Fibroblast of skin of left quadriceps (primary cell): ENCODE data around the gene WNT9A.

Source experiments
- DNase-seq, 2 experiments: peaks; one replicate each; pipeline ENCODE4 v3.0.0-alpha.2; 2013; ENCODE audit warnings: low read depth in 2 of 2

The WNT9A gene

GRCh38 chr1:227897704-227898438 lies 49.9 kb downstream of the WNT9A start:
- DNase-seq, result no peak

GRCh38 chr1:227896710-227897655 lies 50.7 kb downstream of the WNT9A start:
- no peak for DNase-seq

DNA sequence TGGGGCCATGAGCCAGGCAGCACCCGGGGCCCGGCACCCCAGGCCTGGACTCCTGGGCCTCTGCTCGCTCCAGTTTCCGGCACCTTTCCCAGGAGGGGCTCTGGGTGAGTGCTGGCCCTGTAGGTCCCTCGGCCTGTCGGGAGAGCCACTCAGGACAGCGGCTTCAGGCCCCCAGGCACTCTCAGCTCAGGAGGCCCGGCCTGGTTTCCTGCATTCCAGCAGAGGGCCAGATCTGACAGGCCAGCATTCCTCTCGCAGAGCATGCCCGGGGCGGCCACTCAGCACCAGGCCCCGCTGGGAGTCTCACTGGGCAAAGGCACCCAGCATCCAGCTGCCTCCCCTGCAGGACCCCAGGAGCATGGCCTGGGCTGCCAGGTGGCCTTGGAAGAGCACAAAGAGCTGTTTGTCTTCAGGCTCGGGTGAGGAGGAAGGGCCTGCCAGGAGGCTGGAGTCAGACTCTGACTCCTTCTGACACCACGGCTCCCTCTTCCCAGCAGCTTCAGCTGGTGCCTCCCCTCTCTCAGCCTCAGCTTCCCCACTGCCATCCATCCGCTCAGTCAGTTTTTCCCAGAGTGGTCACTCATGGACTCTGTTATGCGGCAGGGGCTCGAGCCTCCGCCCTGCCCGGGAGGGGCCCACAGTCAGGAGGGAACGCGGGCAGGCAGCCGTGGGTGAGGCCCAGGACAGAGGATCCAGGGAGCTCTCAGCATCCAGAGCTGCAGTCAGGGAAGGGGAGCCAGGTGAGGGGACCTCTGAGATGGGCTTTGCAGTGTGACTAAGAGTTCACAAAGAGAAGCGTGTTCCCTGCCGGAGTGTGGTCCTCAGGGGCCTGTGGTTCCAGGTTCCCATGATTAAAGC lies 51.7 kb downstream of the WNT9A start:
- no peak for DNase-seq

DNA sequence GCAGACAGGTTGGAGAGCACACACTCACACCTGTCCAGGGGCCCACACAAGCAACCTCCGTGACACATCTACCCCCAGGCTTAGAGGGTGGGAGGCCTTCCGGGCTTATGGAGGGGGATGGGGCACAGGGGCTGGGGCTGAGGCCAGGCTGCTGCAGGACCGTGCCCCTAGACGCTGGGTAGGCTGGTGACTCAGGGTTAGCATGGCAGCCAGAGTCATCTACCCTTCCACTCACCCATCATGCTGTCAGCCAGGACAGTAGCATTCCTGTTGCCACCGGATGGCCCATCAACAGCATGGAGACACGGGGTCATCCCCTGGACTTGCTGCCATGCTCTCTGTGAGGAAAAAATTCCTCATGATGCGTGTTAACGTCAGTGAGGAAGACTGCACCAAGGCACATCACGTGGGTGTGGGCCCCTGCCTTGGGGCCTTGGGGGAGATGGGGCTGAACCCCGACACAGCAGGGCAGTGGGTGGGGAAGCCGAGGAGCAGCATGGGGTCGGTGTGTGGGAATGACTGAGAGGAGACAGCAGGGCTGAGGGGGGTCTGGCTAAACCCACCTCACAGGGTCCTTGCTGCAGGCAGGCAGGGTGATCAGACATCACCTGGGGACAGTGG lies 52.8 kb downstream of the WNT9A start:
- DNase-seq, result no peak

- DNase-seq, result no peak
Observed at GRCh38 chr1:227893949-227894721, 53.6 kb downstream of the WNT9A start.

DNA sequence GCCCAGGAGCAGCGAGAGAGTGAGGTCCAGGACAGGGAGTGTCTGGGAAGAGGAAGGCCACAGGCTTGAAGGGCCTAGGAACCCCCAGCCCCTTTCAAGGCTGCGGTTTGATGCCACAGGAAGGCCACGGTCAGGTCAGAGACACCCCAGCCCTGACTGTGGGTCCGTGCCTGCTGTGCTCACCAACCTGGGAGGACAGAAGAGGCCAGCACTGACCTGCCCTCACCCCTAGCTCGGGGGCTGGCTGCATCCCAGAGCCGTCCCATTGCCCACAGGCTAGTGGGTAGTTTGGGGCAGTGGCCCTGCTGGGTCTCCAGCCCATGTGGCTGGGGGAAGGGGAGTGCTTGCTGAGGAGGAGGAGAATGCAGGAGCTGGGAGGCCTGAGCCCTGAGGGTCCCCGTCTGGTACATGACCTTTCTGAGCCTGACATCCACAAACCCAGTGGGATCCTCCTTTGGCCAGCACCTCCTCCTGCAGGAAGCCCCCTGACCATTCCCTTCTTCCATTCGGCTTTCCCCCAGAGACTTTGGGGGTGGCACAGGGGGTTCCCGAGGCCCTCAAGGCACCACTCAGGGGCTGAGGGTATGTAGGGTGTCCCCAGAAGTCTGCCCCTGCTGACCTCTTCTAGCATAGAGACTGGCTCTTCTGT lies 54.3 kb downstream of the WNT9A start:
- DNase-seq, result no peak

DNA sequence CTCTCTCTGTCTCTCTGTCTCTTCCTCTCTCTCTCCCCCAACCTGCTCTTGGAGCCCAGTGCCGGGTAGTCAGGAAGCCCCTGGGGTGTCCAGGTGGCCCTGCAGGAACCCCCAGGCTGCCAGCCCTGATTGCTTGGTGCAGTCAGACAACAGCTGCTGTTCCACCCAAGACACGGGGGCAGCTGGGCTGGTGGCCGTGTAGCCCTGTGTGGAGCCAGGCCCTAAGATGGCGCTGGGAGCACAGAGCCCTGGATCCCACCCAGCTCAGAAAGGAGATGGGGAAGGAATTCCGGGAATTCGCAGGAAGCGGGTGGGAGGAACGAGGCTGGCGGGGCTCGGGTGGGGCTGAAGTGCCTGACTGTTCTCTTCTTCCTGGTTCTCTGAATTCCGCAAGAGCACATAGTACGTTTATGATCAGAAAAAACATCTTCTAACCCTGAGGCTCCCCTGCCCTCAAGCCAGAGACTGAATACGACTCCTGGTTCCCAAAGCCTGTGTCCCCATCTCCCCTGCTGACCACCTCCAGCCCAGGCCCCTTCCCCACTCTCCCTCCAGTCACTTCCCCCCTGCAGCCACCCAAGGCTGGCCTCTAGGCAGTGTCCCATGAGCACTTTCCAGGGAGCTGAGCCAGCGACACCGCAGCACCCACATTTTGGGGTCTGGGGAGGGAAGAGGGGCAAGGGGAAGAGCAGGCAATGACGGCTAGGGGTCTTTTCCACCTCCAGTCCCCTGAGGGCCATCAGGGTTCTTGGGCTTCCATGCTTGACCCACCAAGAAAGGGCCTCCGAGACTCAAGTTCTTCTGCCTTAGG lies 55.0 kb downstream of the WNT9A start:
- peak in 1 of 2 experiments; percentile 17 for DNase-seq

DNA sequence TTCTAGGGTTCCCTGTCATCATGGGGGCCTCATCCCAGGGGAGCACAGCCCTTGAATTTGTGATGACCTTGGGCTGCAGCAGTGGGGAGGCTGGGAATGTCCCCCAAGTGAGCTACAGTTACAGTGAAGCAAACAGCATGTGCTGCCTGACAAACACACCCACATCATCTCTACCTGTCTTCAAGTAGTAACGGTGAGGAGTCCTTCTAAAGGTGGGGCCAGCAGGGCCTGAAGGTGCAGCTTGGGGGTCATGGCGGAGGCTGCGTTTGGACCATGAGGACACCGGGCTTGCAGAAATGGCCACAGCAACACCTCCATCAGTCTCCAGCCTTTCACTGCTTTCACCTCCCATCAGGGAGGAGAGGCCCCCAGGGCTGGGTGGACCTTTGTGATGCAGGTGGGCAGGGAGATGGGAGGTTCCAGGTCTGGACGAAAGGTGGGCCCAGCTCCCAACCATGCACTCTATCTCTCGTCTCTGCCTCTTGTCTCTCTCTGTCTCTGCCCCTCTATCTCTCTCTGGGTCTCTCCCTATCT lies 55.7 kb downstream of the WNT9A start:
- DNase-seq, result no peak

DNA sequence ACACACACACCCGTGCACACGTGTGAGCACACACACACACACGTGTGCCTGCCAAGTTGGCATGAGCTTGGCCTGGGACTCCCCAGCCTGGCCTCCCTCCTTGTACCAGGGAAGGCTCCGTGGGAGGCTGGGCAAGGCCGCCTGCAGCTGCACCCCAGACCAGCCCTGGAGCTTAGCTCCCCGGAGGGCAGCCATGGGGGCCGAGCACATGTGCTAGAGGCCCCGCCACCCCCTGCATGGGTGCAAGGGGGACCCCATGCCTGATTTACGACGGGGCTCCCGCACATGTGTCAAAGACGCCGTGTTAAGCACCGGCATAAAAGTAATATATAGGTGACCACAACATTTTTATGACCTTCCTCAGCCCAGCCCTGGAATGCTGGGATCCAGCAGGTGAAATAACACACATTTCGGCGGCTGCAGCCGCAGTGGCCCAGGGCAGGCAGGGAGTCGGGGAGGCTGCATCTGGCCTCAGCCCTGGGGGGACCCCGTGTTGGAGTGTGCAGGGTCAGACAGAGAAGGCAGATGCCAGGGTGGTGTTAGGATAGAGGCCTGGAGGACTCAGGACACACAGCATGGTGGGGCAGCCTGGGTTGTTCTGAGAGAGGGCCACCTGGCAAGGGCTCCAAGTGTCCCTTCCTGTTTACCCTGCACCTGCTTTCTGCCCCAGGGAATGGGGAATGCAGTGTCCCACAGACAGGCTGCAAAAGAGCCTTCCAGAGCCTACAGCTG lies 56.3 kb downstream of the WNT9A start:
- no peak for DNase-seq

DNA sequence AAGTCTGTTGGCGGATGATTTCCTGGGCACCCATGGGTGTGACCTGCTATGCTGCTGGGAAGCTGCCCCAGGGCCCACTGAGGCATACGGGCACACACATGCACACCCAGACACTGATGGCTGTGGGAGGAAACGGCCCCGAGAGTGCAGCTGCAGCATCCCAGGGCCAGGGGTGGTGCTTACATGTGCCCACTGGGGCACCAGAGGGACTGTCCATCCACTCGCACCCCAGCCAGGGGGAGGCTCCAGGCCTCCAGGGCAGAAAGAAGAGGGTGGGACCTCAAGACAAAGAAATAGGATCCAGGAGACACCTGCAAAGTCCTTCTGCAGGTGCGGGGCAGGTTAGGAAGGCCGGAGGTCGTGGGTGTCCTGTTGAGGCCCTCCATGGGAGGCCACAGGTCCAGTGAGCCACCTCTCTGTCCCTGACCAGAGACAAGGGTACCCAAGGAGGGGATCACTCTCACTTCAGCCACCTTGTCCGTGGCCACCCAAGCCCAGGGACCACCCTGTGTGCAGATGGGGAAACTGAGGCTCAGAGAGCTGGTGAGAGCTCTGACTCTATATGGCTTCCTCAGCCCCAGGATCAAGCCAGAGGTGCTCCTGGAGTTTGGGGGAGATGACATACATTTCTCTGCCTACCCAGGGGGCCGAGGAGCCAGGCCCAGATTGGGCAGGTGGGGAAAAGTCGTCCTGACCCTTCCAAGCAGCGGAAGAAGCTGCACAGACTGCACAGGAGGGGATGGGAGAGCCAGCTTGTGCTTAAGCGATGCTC lies 57.1 kb downstream of the WNT9A start:
- DNase-seq, result no peak

GRCh38 chr1:227889863-227890405 lies 57.8 kb downstream of the WNT9A start:
- DNase-seq, result no peak

- DNase-seq, result no peak
Observed at GRCh38 chr1:227889047-227889862, 58.5 kb downstream of the WNT9A start.

- no peak for DNase-seq
Observed at GRCh38 chr1:227888404-227889046, 59.2 kb downstream of the WNT9A start.

- no peak for DNase-seq
Observed at GRCh38 chr1:227887697-227888403, 59.9 kb downstream of the WNT9A start.

DNA sequence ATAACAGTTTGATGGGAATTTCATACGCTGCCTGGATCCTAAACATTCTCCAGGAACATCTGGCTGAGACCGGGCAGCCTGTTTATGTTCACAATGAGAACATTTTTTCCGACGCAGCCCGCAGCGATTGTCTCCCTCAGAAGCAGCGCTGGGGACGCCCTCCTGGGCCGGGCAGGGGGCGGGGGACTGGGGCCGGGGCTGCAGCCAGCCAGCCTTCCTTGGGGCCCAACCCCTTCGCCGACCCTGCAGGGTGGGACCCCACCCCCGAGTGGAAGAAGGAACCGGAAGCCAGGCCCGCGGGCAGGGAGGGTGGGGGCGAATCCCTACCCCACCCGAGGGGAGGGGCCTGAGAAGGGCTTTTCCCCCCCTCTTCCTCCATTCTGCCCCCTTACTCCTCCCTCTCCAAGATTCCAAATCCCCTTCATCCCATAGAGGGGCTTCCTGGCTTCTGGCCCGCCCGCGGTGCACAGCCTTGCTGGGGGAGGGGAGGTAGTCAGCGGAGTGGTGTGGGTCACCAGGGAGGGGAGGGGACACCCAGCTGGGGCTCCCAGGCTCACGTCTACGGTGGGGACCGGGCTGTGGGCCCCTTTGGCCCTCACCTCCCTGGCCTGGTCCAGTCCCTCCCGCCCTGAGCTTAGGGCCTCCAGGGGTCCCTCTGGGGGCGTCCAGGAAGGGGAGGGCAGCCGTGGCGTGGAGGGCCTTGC lies 60.6 kb downstream of the WNT9A start:
- DNase-seq, result peak; percentile 30 to 33
